GM18505 (cell line): Measurements from ENCODE around the gene SLC12A9.
A peak's percentile ranks its signal among the peaks of the same experiment; 100 is the strongest.
"Not testable (repeated sequence)": the region's sequence is repeated elsewhere in the genome, so short reads cannot be mapped to it uniquely, and the experiment has no call there.

ENCODE experiments used
- ATAC-seq: cut with Tn5 transposase; IDR thresholded peaks from one replicate; pipeline ENCODE4 v1.9.1; 2021; ENCODE audit not compliant: unreplicated experiment
- POLR2A ChIP-seq: IDR thresholded peaks from 4 replicates; pipeline ENCODE4 v1.6.1; 2011; ENCODE audit warnings: borderline replicate concordance; ENCODE audit not compliant: insufficient read depth, insufficient read length; ENCODE audit errors: extremely low read depth

The SLC12A9 gene, protein sequence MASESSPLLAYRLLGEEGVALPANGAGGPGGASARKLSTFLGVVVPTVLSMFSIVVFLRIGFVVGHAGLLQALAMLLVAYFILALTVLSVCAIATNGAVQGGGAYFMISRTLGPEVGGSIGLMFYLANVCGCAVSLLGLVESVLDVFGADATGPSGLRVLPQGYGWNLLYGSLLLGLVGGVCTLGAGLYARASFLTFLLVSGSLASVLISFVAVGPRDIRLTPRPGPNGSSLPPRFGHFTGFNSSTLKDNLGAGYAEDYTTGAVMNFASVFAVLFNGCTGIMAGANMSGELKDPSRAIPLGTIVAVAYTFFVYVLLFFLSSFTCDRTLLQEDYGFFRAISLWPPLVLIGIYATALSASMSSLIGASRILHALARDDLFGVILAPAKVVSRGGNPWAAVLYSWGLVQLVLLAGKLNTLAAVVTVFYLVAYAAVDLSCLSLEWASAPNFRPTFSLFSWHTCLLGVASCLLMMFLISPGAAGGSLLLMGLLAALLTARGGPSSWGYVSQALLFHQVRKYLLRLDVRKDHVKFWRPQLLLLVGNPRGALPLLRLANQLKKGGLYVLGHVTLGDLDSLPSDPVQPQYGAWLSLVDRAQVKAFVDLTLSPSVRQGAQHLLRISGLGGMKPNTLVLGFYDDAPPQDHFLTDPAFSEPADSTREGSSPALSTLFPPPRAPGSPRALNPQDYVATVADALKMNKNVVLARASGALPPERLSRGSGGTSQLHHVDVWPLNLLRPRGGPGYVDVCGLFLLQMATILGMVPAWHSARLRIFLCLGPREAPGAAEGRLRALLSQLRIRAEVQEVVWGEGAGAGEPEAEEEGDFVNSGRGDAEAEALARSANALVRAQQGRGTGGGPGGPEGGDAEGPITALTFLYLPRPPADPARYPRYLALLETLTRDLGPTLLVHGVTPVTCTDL

DNA sequence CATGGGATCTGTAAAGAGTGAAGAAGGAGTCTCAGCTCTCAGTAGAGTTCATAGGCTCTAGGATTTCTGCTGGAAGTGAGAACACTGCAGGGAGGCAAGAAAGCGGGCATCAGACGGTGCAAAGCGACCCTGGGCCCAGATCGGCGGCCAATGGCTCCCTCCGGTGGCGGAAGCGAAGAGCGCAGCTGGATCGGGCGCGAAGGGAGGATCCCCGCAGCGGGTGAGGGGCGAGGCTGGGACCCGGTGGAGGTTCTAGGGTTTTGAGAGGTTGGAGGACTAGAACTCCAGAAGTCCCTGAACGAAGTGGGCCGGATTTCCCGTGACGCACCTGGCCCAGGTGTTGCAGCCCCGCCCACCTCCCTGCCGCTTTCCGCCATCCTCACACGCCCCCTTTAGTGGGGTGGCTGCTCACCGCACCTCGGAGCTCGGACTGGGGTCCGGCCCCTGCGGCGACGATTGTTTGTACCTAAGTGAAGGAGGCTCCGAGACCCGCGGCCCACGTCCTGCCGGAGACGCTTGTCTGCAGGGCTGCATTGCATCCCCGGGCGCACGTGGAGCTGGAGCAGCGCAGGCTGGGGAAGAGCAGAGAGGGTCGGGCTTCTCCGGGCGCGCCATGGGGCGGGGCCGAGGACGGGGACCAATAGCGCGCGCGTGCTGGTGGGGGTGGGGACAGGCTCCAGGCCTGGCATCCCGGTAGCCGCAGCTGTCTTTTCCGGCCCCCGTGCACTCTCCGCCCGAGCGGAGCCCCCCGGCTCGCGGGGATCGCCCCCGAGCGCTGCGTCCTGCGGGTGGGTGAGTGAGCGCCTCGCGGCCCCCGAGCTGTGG lies at the start of gene SLC12A9:
SLC12A9 (plus strand) TSS at position 666 of the 825 bp plus-strand sequence. CDS start 1,485 bp downstream, outside the sequence.
- peak; percentile 77 for ATAC-seq
- peak; percentile 60 for TF ChIP-seq POLR2A

DNA sequence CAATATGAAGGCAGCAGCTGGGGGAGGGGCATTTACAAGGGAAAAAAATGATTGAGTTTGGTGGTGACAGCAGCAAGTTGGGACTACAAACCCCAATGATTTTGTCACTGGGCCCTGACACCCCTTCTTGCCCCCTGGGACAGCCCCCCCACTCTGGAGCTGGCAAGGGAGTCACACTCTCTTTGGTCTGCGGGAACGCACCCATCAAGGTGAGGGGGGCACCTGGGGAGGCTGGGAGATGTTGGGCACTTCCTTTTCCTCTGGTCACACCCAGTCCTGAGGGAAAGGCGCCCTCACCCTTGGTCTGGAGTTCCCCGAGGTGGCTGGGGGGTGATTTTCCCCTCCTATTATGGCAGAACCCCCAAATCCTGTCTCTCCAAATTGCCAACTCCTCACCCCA lies 49.6 kb upstream of the SLC12A9 start:
- no peak for ATAC-seq
- TF ChIP-seq POLR2A = no peak

DNA sequence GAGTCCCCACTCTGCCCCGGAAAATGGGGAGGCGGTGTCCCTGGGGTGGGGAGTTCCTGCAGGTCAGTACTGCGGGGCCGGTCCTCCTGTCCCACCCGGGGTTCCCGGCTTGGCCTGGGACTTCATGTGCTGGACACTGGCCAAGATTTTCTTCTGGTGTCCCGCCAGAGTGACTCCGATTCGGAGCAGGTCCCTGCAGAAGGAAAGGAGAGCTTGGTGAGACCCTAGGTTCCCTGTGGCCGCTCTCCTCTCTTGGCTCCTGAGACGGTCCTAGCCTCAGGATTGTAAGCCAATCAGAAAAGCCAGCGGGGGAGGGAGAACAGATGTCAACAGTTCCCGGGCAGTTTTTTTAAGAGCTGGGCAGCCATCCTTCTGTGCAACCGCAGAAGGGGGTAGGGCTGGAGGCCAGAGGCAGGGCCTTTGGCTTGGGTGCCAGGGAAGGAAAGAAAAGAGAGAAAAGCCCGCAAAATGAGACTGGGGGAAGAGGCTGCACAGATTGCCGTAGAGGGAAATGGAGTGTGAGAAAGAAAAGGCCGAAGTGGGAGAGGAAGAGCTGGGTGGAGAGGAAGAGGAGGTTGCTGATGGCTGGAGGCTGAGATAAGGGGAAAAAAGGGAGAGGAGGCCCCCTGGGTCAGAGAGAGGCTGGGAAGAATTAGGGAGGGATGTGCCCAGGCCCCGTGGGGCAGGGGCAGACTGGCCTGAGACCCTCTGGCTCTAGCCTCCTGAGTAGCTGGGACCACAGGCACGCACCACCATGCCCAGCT lies 48.9 kb upstream of the SLC12A9 start:
- peak; percentile 59 for TF ChIP-seq POLR2A
- ATAC-seq = peak; percentile 77

DNA sequence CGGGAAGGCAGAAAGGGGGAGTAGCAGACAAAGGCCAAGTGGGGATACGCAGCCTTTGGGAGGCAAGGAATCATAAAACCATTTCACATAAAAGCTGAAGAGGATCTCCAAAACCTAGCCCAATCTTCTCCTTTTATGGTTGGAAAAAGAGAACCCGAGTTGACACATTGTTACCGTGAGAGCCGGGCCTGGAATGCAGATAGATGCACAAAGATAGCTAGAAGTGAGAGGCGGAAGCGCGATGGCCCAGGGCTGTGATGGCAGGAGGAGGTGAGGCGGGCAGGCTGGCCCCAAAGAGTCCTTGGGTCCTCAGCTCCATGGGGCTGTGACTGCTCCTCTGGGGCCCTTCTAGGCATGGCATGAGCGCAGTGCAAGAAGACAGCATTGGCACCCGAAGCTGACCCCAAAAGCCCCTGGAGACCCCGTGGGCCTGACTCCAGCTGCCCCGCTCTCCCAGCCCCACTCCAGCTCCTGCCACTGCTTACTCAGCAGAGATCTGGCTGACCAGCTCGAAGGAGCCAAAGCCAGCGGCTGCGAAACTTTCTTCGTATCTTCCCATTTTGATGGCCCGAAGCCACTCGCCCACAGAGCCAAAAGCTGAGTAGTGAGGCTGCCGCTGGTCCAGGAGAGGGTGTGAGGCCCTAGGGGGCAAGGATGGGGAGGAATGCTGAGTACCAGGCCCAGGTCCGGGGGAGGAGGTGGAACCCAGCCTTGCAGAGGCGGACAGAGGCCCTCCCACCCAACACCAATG lies 47.7 kb upstream of the SLC12A9 start:
- no peak for TF ChIP-seq POLR2A
- ATAC-seq = no peak

DNA sequence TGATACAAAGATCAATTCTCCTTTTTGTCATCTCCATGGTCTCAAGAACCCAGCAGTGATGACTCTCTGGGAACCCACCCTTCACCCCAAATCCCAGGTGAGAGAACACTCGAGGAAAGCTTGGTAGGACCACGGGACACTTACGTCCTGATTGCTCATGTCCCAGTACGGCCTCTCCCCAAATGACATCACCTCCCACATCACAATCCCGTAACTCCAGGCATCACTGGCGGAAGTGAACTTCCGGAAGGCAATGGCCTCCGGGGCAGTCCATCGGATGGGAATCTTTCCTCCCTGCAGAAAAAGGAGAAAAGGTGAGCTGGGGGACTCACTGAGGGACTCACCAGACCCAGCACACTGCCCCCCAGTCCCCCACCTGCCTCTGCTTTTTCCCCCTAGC lies 46.2 kb upstream of the SLC12A9 start:
- no peak for ATAC-seq
- TF ChIP-seq POLR2A = no peak

DNA sequence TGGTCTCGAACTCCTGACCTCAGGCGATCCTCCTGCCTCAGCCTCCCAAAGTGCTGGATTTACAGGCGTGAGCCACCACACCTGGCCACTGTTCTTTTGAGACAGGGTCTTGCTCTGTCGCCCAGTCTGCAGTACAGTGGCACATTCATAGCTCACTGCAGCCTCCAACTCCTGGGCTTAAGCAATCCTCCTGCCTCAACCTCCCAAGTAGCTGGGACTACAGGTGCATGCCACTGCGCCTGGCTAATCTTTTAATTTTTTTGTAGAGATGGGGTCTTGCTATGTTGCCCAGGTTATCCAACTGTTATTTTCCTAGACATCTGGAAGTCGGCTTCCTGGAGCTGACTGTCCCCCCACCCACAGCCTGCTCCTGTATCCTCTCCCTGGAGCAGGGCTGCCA lies 45.6 kb upstream of the SLC12A9 start:
- not testable (repeated sequence) for ATAC-seq

DNA sequence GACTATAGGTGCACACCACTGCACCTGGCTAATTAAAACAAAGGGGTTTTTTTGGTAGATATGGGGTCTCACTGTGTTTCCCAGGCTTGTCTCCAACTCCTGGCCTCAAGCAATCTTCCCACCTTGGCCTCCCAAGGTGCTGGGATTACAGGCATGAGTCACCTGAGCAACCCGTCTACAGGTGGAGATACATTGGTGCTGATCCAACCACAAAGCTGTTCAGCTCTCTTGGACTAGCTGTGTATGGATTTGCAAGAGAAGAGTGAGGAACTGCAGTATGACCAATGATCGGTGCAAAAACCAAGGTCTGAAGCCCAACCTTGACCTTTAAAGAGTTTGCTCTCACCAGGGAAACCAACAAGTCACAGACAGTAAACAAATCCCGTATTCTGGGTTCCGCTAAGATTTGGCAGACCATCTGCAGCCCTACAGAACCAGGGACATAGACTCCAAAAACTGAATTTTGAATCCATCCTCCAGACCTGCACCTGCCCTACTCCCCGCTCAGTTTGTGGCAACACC lies 44.1 kb upstream of the SLC12A9 start:
- TF ChIP-seq POLR2A = no peak
- no peak for ATAC-seq

DNA sequence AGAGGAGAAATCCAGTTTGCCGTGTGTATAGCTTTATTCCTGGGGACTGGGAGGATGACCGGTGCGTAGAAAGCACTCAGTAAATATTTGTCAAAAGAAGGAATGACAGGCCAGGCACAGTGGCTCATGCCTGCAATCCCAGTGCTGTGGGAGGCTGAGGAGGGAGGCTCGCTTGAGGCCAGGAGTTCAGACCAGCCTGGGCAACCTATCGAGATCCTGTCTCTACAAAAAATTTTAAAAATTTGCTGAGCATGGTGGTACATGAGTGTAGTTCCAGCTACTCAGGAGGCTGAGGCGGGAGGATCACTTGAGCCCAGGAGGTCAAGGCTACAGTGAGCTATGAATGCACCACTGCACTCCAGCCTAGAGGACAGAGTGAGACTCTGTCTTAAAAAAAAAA lies 41.0 kb upstream of the SLC12A9 start:
- no peak for TF ChIP-seq POLR2A
- no peak for ATAC-seq

DNA sequence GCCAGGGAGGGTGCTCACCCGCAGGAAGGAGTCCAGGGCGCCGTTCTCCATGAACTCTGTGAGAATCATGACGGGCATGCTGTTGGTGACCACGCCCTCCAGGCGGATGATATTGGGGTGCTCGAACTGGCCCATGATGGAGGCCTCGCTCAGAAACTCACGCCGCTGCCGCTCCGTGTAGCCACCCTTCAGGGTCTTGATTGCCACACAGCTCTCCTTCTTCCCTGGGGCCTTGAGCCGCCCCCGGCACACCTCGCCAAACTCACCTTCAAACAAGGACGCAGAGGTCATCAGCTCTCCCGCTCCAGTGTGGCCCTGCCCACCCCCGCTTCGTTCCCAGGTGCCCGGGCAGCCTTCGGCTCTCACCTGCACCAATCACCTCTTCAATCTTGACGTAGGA lies 39.8 kb upstream of the SLC12A9 start:
- ATAC-seq = no peak
- TF ChIP-seq POLR2A = no peak

DNA sequence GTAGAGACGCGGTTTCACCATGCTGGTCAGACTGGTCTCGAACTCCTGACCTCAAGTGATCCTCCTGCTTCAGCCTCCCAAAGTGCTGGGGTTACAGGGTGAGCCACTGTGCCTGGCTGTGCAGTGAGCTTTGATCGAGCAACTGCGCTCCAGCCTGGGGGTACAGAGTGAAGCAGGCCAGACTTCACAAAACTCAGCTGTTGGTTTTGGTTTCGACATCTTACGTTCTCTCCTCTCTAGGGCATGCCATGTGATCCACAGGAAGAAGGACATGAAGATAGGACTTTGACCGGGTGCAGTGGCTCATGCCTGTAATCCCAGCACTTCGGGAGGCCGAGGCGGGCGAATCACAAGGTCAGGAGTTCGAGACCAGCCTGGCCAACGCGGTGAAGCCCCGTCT lies 36.0 kb upstream of the SLC12A9 start:
- not testable (repeated sequence) for ATAC-seq

DNA sequence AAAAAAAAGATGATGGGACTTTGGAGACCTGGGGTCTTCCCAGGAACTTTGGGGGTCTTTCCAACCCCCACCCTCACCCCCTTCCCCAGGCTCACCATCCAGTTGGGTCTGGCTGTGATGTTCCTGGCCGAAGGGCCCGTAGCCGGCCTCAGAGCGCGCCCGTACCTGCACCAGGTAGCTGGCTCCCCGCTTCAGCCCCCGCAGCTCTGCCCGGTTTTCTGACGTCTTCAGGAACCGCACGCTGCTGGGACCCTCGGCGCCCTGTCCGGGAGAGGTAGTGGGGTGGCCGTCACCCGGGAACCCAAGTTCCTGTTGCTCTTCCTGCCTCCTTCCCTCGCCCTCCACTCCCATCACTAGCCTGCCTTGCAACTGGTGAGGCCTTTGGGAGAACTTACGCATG lies 35.4 kb upstream of the SLC12A9 start:
- no peak for ATAC-seq
- TF ChIP-seq POLR2A = no peak

DNA sequence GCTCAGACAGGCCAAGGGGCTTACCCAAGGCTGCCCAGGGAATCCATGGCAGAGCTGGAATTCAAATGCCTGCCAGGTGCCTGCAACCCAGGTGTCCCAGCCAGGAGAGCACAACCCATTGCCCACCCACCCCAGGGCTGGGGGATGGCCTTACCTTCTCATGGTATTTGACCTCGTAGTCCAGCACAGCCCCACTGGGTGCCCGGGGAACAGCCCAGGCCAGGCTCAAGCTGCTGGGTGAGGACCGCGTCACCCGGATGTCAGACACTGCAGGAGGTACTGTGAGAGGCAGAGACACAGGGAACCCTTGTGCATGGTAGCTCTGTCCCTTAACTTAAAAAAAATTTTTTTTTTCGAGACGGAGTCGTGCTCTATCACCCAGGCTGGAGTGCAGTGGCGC lies 34.1 kb upstream of the SLC12A9 start:
- TF ChIP-seq POLR2A = no peak
- no peak for ATAC-seq
